GM19035 (cell line): Measurements from ENCODE around the gene TRAF2.

Experiments used
- ATAC-seq: cut with Tn5 transposase; IDR thresholded peaks from one replicate; pipeline ENCODE4 v1.9.1; 2021; ENCODE audit not compliant: unreplicated experiment

TRAF2 gene

GRCh38 chr9:136930014-136930413 is 43.7 kb downstream of the TRAF2 start:
- ATAC-seq, result no peak

- ATAC-seq, result no peak
Measured at GRCh38 chr9:136931611-136932130, 45.4 kb downstream of the TRAF2 start.

GRCh38 chr9:136934277-136934676 is 48.0 kb downstream of the TRAF2 start:
- no peak for ATAC-seq

- no peak for ATAC-seq
Measured at GRCh38 chr9:136935651-136936050, 49.3 kb downstream of the TRAF2 start.

- ATAC-seq, result no peak
Measured at GRCh38 chr9:136936645-136937170, 50.4 kb downstream of the TRAF2 start.

GRCh38 chr9:136937186-136938001 is 51.1 kb downstream of the TRAF2 start:
- no peak for ATAC-seq

GRCh38 chr9:136939431-136939995 is 53.2 kb downstream of the TRAF2 start:
- no peak for ATAC-seq

GRCh38 chr9:136939996-136940525 is 53.7 kb downstream of the TRAF2 start:
- no peak for ATAC-seq

GRCh38 chr9:136940526-136941230 is 54.4 kb downstream of the TRAF2 start:
- no peak for ATAC-seq

- ATAC-seq, result no peak
Measured at GRCh38 chr9:136941231-136942111, 55.2 kb downstream of the TRAF2 start.

- no peak for ATAC-seq
Measured at GRCh38 chr9:136942112-136942880, 56.0 kb downstream of the TRAF2 start.

GRCh38 chr9:136942881-136943230 is 56.5 kb downstream of the TRAF2 start:
- ATAC-seq, result no peak

GRCh38 chr9:136943291-136944211 is 57.2 kb downstream of the TRAF2 start:
- ATAC-seq, result peak; percentile 15

GRCh38 chr9:136944212-136944518 is 57.8 kb downstream of the TRAF2 start:
- ATAC-seq, result no peak

- peak; percentile 88 for ATAC-seq
Measured at GRCh38 chr9:136944519-136945332, 58.4 kb downstream of the TRAF2 start, which contains the start of the genes C8G and FBXW5. TSS of gene C8G (plus strand) at chr9:136945243. CDS start at chr9:136945321, 78 bp downstream. TSS of gene FBXW5 (minus strand) at chr9:136944738. CDS start at chr9:136944083, 655 bp downstream.

- ATAC-seq, result no peak
Measured at GRCh38 chr9:136945333-136946227, 59.3 kb downstream of the TRAF2 start.
